ENCODE results near the gene C1QA. TPM values are rescaled to one million over a fixed set of nuclear protein-coding genes. Genes with fewer than 3 reads are reported as not detected.

Gene C1QA
- total and polyA plus RNA-seq, 10 of the 15 experiments (the other 5 are each of a cell fraction or from before 2014, with no cell fraction given): 0.59 TPM; not detected in 9

GRCh38 chr1:22598736-22599135, 37.7 kb upstream of the C1QA start:
- H3K4me1 ChIP-seq (ENCODE audit: control insufficient read depth, insufficient read depth, low read length): no peaks in the 10 kb centered on the region
- no peaks in the 10 kb centered on the region; a peak in 2 of 4 replicates for H3K27me3 ChIP-seq (replicated peaks in 1 of 2; ENCODE audit: control insufficient read depth in 2 of 2, insufficient read depth in 2 of 2, low read length in 1 of 2)
- H3K9ac ChIP-seq (ENCODE audit: control insufficient read depth, insufficient read depth, low read length): no peak overlapping the region
- ChIA-PET RAD21 (ENCODE audit: unreplicated experiment) (no interaction called here), CTCF (no interaction called here), SMC1A (ENCODE audit: uncharacterized antibody, unreplicated experiment) (no interaction called here), POLR2A (no interaction called here)
- intact Hi-C loops (cut with micrococcal nuclease; ENCODE audit: unreplicated experiment): no loop called here
- WGBS (ENCODE audit: insufficient coverage, insufficient replicate concordance, low lambda C conversion rate, missing lambda C conversion rate): 39% methylated on average over 24 of the region's 24 CpGs
- H3K9me3 ChIP-seq (replicated peaks; ENCODE audit: control insufficient read depth, insufficient read depth, low read length): no peaks in the 10 kb centered on the region
- H4K20me1 ChIP-seq (ENCODE audit: control insufficient read depth, insufficient read depth): no peaks in the 10 kb centered on the region; the same call in 1 of the 2 replicates
- DNase-seq (ENCODE audit: low read depth, low spot score) (no peak), FAIRE-seq (no peak), ATAC-seq (no peak)
- TF ChIP-seq ZBTB11 (CRISPR knock-in tag; IDR thresholded peaks at IDR 0.05) (no peak), SPI1 (IDR thresholded peaks at IDR 0.05; ENCODE audit: borderline replicate concordance, insufficient read depth, low read depth, low read length) (no peak), RCOR1 (conservative IDR thresholded peaks at IDR 0.05; ENCODE audit: low read depth, low read length) (no peak), STAT3 (IDR thresholded peaks at IDR 0.05; ENCODE audit: low read depth, low read length) (no peak)
- H3K79me2 ChIP-seq (ENCODE audit: control insufficient read depth, insufficient read depth, low read length): no peaks in the 10 kb centered on the region
- H3K4me3 ChIP-seq: no peak overlapping the region
- in situ Hi-C loops (cut with MboI): no loop called here
- H2AFZ ChIP-seq (ENCODE audit: control insufficient read depth, low read depth, low read length): no peak overlapping the region
- no TSS peak for BruUV-seq (replicated peaks)
- H3K36me3 ChIP-seq (ENCODE audit: control insufficient read depth in 2 of 2, insufficient read depth in 2 of 2, low read length in 1 of 2): no peaks in the 10 kb centered on the region
- H3K27ac ChIP-seq (ENCODE audit: control insufficient read depth, insufficient read depth): no peak overlapping the region
- H3K4me2 ChIP-seq (ENCODE audit: control insufficient read depth, insufficient read depth): no peak overlapping the region
